Activated naive CD4-positive, alpha-beta T cell treated with anti-CD3 and anti-CD28 coated beads, Interleukin-2, amount 50 U/mL, for 72 hours (primary cell): Measurements from ENCODE around the gene CHST2. TPM values are rescaled to one million over a fixed set of nuclear protein-coding genes. Genes with fewer than 3 reads are reported as not detected.

ENCODE experiments used
- ATAC-seq, 2 donors: fragments of 150-1000 bp; cut with Tn5 transposase; 2 replicates each; pipeline ENCODE4 v1.10.0; 2021; ENCODE audit warnings: mild to moderate bottlenecking in 2 of 2, moderate library complexity in 2 of 2
- DNase-seq, 2 donors: peaks; one replicate each; pipeline ENCODE4 v3.0.0; 2021 to 2022; ENCODE audit warnings: low spot score in 2 of 2
- H3K27ac Mint-ChIP-seq, 2 donors: one replicate each; pipeline ENCODE4 v1.8.0; 2022; ENCODE audit warnings: mild to moderate bottlenecking in 2 of 2, mixed read lengths in 2 of 2
- H3K36me3 Mint-ChIP-seq, 2 donors: one replicate each; pipeline ENCODE4 v1.8.0; 2022; ENCODE audit warnings: mixed read lengths in 2 of 2
- H3K9me3 Mint-ChIP-seq, 2 donors: one replicate each; pipeline ENCODE4 v1.8.0; 2022; ENCODE audit warnings: mixed read lengths in 2 of 2
- total RNA-seq, 2 donors: library from RNA; stranded (reverse); gene quantifications; one replicate each; pipeline ENCODE4 v1.2.3, GENCODE V29; 2022

CHST2 gene
- total RNA-seq, 2 donors from 2014 or later = 1.9 to 8.0 TPM

DNA sequence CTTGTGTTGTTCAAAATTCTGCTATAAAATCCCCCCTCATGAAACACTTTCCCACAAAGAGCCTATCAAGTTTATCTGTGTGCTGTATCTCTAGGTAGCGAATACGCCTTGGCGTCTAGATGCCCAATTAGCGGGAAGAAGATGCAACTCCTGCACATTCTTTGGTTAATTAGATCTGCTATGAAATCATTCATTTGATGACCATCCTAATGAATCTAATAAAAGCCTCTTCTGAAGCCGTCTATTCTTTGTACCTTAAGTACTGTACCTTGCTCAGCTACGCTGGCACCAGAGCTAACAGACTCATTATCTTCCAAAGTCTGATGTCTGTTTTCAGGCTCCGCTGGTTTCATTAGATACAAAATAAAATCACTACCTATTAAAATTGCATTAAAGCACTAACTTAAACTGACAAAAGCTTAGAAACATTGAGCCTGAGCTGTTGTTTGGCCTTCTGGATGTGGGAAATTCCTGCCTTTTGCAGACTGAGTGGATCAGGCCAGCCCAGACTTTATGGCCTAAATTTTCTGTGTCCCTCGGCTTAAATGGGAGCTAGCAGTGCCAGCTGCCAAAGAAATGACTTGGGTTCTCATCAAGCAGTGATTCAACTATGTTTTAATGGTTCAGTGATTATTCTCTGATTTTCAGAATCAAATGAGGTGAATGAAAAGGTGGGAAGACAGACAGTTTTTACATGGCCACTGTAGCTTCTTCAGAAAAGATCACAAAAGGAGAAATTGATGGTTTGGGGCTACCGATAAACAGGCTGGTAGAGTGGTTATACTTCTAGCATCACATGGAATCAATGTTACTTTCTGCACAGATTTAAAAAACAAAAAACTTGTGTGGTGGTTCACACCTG lies 28.4 kb upstream of the CHST2 start:
- ATAC-seq (no peak), DNase-seq (no peak)
- Mint-ChIP-seq H3K9me3 (no peaks in the 10 kb centered on the region), H3K36me3 (peaks cover 0 to 6% of the 10 kb centered on the region in 2 donors), H3K27ac (no peak overlapping the region)

DNA sequence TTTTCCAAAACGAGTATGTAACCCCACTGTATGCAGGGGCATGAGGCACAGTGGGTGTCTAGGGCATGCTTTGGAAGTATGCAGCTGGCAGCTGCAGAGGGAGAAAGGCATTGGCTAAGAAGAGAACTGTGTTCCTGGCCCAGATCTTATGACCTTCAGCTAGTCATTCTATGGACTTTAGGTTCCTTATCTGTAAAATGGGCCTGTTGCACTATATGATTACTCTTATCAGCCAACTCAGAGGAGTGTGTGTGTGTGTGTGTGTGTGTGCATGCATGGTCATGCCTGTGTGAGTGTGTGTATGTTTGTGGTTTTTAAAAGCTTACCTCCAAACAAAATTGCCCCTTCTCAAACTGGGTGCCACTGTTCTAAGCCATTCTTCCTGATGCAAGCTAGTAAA lies 27.4 kb upstream of the CHST2 start:
- DNase-seq (no peak), ATAC-seq (no peak)
- H3K27ac Mint-ChIP-seq = no peak overlapping the region
- H3K9me3 Mint-ChIP-seq = no peaks in the 10 kb centered on the region
- H3K36me3 Mint-ChIP-seq = peaks cover 0 to 12% of the 10 kb centered on the region in 2 donors

DNA sequence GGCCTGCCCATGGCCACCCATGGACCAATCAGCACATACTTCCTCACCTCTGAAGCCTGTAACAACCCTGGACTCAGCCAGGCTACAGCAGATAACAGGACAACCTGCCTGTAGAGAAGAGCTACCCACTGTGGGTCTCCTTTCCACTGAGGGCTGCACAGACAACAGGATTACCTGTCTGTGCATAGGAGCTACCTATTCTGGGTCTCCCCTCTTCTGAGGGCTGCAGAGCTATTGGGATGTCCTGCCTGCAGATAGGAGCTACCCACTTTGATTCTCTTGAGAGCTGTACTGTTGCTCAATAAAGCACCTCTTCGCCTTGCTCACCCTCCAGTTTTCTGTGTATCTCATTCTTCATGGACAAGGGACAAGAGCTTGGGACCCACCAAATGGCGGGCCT lies 23.8 kb upstream of the CHST2 start:
- Mint-ChIP-seq H3K27ac (no peak overlapping the region), H3K36me3 (peaks cover 0 to 8% of the 10 kb centered on the region in 2 donors), H3K9me3 (no peaks in the 10 kb centered on the region)
- no peak for ATAC-seq
- DNase-seq = no peak

DNA sequence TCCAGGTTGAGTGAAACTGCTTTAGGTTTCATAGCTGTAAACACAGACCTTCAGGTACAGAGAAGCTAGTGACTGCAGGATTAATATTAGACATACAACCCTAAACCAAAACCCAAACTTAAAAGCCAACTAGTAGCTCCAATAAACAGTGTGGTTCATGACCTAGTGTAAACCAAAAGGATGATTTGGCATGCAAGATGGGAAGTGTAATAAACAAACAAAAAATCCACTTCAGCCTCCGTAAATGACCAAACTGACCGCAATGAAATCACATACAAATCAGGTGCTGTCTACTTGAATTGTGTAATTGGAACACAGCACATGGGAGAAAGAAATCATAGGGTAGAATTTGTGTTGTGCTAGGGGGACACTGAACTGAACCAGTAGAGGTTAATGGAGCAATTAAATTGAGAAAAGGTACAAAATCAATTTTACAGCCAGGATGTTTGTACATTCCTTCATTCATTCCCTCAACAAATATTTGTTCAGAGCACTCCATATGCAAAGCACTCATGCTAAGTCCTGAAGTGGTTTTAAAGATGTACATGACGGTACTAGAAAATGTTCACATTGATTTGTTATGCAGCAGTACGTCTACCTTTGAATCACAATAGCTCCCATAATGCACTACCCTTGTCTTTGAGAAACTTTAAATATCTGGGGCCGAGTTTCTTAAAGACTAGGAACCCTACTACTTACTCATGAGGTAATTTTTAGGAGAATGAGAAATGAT lies 21.4 kb upstream of the CHST2 start:
- peaks cover 0 to 5% of the 10 kb centered on the region in 2 donors for H3K9me3 Mint-ChIP-seq
- peaks cover 0 to 8% of the 10 kb centered on the region in 2 donors for H3K36me3 Mint-ChIP-seq
- ATAC-seq (no peak), DNase-seq (no peak)
- H3K27ac Mint-ChIP-seq = no peak overlapping the region

DNA sequence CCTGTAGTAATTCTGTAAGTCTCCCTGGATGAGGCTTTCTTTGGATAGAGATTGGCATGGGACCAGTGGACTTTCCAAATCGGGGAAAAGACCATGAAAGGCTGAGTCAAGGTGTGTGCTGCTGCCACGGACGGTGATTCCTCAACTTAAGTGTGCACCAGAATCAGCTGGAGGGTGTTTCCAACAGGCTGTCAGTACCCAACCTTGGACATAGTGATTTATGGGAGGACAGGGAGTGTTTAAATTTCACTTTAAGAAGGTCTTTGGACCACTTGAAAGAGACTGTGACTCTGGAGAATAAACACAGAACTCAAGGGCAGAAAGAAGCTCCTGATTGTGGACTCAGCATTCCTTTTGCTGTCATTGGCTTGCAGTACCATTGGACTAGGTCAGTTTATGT lies 20.4 kb upstream of the CHST2 start:
- no peak overlapping the region for H3K27ac Mint-ChIP-seq
- DNase-seq (no peak), ATAC-seq (no peak)
- peaks cover 0 to 10% of the 10 kb centered on the region in 2 donors for H3K36me3 Mint-ChIP-seq
- peaks cover 0 to 11% of the 10 kb centered on the region in 2 donors for H3K9me3 Mint-ChIP-seq

DNA sequence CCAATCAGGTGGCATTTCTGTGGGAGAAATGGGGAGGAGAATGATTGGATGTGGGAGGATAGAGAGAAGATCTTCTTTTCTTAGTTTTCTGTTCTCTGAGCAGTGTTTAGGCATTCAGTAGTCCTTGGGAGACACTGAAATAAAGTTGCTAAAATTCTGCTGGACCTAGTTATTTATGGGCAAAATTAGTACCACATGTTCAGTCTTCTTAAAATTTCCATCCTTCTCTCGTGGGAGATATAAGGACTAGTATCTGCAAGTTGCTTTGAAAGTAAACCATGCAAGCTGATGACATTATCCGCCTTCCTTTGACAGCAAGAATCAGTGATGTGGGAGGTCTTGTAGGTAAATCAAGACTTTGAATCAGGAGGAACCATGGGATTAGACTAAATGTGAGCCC lies 19.9 kb upstream of the CHST2 start:
- H3K36me3 Mint-ChIP-seq = peaks cover 5 to 15% of the 10 kb centered on the region in 2 donors
- H3K27ac Mint-ChIP-seq = no peak overlapping the region
- DNase-seq = no peak
- ATAC-seq = no peak
- peaks cover 2 to 16% of the 10 kb centered on the region in 2 donors for H3K9me3 Mint-ChIP-seq

DNA sequence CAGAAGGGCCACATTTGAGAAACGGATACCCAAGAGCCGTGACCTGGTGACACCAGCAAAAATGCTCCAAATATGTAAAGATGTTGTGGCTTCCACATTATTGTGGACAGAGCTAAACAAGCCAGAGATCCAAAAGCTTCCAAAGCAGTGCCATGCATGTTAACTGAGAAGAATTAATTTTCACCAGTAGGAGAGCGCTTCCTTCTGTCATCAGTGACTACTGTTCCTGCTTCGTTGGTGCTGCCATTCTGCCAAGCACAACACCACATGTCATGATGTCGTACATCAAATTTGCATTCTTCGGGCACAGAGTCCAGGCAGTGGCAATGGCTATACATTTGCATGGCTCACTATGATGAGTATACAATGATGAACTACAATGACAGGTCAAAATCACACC lies 19.1 kb upstream of the CHST2 start:
- DNase-seq (no peak), ATAC-seq (no peak)
- H3K27ac Mint-ChIP-seq = no peak overlapping the region
- H3K9me3 Mint-ChIP-seq = peaks cover 7 to 23% of the 10 kb centered on the region in 2 donors
- H3K36me3 Mint-ChIP-seq = peaks cover 11 to 23% of the 10 kb centered on the region in 2 donors

DNA sequence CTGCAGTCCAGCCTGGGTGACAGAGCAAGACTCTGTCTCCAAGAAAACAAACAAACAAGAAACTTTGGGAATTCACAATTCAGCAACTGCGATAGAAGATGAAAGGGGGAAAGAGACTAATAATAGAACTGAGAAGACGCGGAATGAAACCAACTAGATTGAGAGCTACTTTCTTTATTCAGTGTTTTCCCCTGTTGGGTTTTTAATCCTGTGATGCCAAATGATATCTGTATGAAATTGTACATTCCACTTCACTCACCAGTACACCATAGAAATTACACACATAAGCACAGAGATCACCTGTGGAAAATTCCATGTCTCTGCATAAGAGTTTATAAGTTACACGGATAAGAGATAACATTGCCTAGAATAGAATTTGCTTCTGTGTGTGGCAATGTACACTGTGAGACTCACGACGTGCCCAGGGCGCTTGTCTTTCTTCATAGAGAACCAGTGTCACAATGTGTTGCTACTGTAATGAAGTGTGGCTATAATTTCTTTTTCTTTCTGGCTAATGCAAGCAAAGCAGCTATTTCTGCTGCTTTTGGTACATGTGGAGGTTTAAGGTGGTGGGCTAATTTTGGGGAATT lies 17.7 kb upstream of the CHST2 start:
- H3K27ac Mint-ChIP-seq = no peak overlapping the region
- H3K36me3 Mint-ChIP-seq = peaks cover 22 to 33% of the 10 kb centered on the region in 2 donors
- ATAC-seq (peak in 1 of 2 donors; percentile 38), DNase-seq (no peak)
- H3K9me3 Mint-ChIP-seq = peaks cover 7 to 35% of the 10 kb centered on the region in 2 donors

DNA sequence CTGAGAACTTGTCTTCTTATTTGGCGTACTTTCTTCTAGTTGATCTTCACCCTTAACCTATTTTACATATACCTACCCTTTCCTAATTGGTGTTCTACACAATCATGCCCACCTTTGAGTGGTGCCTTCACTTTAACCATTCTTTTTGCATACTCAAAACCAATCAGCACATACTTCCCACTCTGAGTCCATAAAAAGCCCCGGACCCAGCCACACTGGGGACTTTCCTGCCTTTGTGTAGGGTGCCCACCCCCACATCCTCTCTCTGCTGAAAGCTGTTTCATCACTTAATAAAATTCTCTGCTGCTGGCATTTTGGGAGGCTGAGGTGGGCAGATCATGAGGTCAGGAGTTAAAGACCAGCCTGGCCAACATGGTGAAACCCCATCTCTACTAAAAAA lies 15.9 kb upstream of the CHST2 start:
- Mint-ChIP-seq H3K9me3 (peaks cover 7 to 35% of the 10 kb centered on the region in 2 donors), H3K27ac (no peak overlapping the region), H3K36me3 (peaks cover 22 to 28% of the 10 kb centered on the region in 2 donors)
- ATAC-seq = no peak
- DNase-seq = no peak

DNA sequence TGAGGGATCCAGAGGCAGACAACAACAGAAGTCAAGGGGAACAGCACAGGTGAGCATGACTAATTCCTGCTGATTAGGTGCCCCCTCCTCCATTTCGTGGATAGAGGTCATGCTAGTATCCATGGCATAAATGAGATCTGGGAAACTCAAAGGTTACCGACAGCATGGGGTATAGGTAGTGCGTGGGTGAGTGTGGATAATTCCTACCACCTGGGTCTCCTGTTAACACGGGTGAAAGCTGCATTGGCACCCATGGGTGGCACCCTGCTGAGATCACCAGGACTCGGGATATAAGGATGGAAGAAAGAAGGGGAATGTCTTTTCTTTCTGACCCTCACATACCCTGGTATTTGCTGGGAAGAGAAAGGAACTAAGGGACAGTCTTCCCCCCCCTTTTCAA lies 14.4 kb upstream of the CHST2 start:
- H3K36me3 Mint-ChIP-seq = peaks cover 22 to 28% of the 10 kb centered on the region in 2 donors
- no peak for DNase-seq
- H3K27ac Mint-ChIP-seq = no peak overlapping the region
- no peak for ATAC-seq
- peaks cover 7 to 35% of the 10 kb centered on the region in 2 donors for H3K9me3 Mint-ChIP-seq

DNA sequence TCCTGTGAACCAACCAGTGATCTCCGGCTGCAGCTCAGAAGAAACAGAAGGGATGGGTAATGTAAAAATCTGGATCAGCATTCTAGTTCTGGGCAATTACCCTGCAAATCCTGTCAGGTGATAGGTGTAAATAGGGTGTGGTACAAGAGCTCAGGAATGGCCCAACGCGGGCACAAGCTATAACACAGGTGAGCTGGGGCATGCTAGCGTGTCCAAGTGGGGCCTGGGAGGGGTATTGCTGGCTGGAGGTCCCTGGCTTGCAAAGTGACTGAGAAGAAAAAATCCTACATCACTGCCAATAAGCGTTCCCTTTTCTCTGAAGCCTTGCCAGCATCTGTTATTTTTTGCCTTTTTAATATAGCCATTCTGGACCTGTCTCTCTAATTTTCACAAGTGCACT lies 9.7 kb upstream of the CHST2 start:
- ATAC-seq = no peak
- peaks cover 4 to 17% of the 10 kb centered on the region in 2 donors for H3K9me3 Mint-ChIP-seq
- H3K27ac Mint-ChIP-seq = no peak overlapping the region
- DNase-seq = no peak
- H3K36me3 Mint-ChIP-seq = peaks cover 16 to 19% of the 10 kb centered on the region in 2 donors

DNA sequence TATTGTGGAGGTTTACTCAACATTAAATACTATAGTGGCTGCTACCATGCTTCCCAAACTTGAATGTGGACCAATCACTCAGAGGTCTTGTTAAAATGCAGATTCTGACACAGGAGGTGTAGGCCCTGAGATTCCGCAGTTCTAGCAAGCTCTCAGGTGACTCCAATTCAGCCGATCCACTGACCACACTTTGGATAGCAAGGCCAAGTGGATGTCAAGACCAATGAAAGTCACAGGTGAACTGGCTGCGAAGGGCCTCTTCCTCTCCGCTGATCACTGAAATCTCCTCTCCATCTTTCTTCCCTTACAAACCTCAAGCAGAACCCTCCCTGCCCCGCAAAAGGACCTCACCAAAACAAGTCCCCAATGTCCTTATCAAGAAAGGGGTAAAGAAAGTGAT lies 9.2 kb upstream of the CHST2 start:
- H3K36me3 Mint-ChIP-seq = peaks cover 12 to 14% of the 10 kb centered on the region in 2 donors
- no peak for ATAC-seq
- no peak for DNase-seq
- H3K9me3 Mint-ChIP-seq = peaks cover 0 to 12% of the 10 kb centered on the region in 2 donors
- H3K27ac Mint-ChIP-seq = no peak overlapping the region

DNA sequence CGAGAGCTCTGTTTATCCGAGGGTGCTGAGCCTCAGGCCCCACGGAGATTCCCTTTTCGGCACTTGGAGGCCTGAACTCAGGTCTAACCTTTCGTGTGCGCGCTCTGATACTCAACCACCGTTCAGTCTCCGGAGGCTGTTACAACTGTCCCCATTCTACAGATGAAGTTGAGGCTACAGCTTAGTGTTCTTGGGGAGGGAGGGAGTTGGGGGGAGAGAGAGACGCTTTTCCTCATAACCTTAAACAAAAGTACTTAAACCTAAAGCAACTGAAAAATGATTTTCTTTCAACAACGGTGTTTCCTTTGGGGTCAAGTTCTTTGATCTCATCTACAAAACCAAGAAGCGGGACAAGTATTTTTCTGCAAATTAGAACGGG lies 952 bp upstream of the CHST2 start:
- Mint-ChIP-seq H3K9me3 (no peaks in the 10 kb centered on the region), H3K36me3 (peaks cover 0 to 7% of the 10 kb centered on the region in 2 donors), H3K27ac (peak overlapping the region; percentile 50 to 61)
- ATAC-seq = no peak
- no peak for DNase-seq

DNA sequence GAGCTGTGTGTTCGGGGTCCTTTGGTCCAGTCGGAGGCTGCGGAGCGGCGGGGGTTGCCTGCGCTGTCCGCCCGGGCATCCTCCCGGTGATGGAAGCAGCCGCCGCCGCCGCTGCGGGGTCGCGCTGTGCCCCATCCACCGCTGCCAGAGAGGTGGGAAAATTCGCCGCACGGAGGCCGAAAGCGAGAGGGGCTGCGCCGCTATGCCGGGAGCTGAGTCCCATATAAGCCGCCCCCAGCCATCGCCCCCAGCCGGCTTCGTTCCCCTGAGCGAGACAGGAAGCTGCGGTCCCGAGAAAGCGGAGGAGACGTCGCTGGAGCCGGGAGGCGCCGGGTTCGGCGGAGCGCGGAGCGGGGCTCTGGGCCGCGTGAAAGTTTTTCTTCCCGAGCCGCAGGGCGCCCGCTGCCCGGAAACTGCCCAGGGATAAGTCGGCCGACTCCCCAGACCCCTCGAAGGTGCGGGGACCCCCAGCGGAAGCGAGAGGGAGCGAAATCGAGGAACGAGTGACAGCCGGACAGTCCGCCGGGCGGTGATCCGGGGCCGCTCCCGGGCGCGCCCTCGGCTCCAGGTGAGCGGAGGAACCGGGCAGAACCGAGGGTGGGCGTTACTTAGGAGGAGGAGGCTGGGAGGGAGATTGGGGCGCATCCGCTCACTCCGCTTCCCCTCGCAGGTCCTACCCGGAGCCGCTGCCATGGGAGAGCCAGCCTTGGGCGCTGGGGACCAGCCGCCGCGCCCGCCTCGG lies 574 bp downstream of the CHST2 start:
- peak overlapping the region in 1 of 2 donors; percentile 83 for H3K27ac Mint-ChIP-seq
- H3K9me3 Mint-ChIP-seq = no peaks in the 10 kb centered on the region

DNA sequence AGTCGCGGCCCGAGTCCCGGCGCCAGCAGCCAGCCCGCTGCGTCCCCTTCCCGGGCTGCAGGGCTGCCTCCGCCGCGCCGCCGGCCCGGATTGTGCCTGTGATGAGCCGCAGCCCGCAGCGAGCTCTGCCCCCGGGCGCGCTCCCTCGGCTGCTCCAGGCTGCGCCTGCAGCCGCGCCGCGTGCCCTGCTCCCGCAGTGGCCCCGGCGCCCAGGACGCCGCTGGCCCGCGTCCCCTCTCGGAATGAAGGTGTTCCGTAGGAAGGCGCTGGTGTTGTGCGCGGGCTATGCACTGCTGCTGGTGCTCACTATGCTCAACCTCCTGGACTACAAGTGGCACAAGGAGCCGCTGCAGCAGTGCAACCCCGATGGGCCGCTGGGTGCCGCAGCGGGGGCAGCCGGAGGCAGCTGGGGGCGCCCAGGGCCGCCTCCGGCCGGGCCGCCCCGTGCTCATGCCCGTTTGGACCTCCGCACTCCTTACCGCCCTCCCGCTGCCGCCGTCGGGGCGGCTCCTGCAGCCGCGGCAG lies 1.2 kb downstream of the CHST2 start:
- no peak overlapping the region for H3K27ac Mint-ChIP-seq
- DNase-seq (peak; percentile 53 to 57), ATAC-seq (peak; percentile 33 to 45)
- no peaks in the 10 kb centered on the region for H3K9me3 Mint-ChIP-seq
- H3K36me3 Mint-ChIP-seq = peaks cover 0 to 7% of the 10 kb centered on the region in 2 donors

More for the DNA sequence above, 574 bp downstream of the CHST2 start:
- ATAC-seq (peak; percentile 21 to 29), DNase-seq (peak; percentile 48 to 65)
- H3K36me3 Mint-ChIP-seq = peaks cover 0 to 7% of the 10 kb centered on the region in 2 donors
